Stimulated activated naive CD4-positive, alpha-beta T cell treated with Interleukin-2 at 50 U/mL for 16 hours (primary cell): ENCODE results near the gene ATRN.
"Not testable (repeated sequence)": the region's sequence is repeated elsewhere in the genome, so short reads cannot be mapped to it uniquely, and the experiment has no call there.

Experiments used
- DNase-seq: peaks from one replicate; lab custom pipeline; 2025; lab: John Stamatoyannopoulos, UW

The ATRN gene

DNA sequence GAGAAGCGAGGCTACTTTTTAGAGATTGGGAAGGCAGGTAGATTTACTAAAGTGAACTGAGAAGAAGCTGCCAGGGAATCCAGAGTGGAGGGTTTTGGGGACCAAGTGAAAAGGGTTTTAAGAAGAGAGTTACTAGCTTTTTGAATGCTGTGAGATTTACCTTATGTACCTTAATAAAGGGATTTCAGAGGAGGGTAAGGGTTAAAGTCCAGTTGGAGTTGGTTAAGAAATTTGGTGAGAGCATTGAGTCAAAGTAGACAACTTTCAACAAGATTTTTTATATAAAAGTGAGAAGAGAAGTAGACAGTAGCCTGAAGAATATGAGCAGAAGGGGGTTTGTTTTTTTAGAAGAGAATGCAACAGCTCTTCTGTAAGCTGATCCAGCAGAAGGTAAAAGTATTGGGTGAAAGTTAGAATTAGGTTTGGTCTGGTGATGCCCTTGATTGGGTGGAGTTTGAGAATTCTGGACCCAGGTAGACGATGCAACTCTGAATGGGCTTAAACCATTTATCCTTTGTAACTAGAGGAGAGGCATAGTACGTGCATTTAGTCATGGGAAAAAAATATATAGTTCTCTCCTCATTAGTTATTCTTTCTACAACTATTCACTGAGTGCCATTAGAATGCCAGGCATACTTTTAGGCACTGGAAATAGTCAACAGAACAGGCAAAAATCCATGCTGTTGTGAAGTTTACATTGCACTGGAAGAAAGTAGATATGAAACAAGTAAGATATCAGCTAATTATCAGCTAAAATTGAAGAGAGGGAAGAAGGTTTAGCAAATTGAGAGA is 44.8 kb downstream of the ATRN start:
- DNase-seq, result no peak

- no peak for DNase-seq
Observed at GRCh38 chr20:3521852-3522740, 51.3 kb downstream of the ATRN start.

GRCh38 chr20:3524696-3525095 is 53.9 kb downstream of the ATRN start:
- not testable (repeated sequence) for DNase-seq

- DNase-seq, result no peak
Observed at GRCh38 chr20:3532089-3532615, 61.3 kb downstream of the ATRN start.

DNA sequence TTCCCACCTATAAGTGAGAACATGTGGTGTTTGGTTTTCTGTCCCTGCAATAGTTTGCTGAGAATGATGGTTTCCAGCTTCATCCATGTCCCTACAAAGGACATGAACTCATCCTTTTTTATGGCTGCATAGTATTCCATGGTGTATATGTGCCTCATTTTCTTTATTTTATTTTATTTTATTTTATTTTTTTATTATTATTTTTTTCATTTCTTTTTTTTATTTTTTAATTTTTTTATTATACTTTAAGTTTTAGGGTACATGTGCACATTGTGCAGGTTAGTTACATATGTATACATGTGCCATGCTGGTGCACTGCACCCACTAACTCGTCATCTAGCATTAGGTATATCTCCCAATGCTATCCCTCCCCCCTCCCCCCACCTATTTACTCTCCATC is 66.9 kb downstream of the ATRN start:
- not testable (repeated sequence) for DNase-seq

- no peak for DNase-seq
Observed at GRCh38 chr20:3539311-3540107, 68.7 kb downstream of the ATRN start.

DNA sequence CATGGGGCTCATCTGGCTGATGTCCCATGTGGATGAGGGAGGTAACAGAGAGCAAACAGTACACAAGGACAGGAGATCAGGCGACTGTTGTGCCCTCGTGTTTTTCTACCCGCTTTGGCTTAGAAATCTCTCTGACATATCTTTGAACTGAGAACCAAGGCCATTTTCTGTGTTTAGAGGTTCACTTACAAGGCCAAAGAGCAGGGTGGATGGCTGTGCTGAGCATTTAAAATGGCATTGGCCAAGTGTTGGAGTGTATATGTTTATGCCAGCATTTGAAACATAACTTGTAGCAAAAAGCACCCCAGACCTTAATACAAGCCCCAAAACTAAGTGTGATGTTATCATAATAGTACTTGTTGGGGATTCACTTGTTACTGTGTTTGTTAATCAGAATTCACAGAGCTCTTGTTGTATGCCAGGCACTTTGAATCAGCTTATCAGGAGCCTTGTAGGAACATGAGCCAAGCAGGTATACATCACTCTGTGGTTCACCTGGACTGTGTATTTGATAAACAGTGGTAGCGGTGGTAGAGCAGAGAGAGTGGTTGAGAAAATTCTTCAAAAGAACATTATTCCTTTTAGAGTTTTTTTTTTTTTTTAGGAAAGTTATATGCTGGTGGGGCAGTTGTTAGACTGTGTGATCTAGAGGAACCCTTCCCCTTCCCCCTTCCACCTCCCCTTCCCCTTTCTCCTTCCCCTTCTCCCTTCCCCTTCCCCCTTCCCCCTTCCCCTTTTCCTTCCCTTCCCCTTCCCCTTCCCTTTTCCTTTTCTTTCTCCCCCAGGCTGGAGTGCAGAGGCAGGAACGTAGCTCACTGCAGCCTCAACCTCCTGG is 71.3 kb downstream of the ATRN start:
- DNase-seq, result no peak

DNA sequence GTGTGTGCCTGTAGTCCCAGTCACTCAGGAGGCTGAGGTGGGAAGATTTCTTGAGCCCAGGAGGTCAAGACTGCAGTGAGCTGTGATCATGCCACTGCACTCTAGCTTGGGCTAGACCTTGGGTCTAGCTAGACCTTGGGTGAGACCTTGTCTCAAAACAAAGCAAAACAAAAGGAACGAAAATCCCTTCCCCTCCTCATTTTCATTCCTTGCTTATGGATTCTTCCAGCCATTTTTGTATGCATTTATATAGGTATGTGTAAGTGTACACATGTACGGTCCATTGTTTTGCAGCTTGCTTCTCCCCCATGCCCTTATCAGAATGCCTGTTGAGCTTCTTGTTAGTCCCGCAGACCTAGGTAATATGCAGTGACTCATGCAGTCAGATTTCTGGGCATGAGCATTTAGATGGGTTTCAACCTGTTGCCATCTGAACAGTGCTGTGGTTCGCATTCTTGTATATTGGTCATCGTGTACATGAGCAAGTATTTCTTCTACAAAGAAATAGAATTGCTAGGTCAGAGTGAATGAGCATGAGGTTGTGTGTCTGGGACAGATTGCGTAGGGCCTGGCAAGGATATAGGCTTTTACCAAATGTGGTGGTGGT is 73.2 kb downstream of the ATRN start:
- DNase-seq, result no peak

DNA sequence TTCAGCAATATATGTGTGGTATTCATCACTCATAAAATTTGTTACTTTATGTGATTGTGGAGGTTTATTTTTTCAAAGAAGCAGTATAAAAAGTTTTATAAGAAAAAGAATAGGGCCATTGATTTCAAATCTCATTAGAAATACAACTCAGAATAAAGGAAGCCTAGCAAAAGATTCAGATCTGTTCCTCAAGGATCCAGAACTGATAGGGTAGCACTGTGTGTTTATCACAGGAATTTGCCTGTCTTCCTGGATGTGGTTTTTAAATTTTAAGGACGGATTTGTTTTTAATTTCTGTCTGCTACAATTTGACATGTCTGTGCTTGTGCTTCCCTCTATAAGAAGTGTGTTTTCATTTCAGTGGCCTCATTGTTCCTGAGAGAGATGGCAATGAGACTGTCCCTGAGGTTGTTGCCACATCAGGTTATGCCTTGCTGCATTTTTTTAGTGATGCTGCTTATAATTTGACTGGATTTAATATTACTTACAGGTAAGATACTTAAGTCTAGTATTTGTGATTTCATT is 74.6 kb downstream of the ATRN start:
- no peak for DNase-seq

- DNase-seq, result no peak
Observed at GRCh38 chr20:3547906-3548305, 77.1 kb downstream of the ATRN start.

DNA sequence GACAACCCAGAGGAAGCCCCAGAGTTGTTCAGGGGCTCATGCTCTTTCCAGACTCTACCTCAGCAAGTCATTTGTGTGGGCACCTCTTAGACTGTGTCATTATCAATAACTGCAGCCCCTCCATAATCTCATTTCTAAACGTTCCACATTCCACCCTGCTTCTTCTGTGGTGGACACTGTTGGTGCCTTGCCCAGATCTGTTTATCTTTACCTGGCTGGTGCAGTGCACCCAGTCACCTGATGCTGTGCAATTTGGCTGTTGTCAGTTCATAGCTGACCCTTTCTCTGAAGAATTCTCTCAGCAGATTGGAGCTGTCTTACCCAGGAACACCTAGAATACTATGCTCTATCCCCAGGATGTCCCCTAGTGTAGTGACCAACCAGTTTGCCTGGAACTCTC is 80.0 kb downstream of the ATRN start:
- no peak for DNase-seq

DNA sequence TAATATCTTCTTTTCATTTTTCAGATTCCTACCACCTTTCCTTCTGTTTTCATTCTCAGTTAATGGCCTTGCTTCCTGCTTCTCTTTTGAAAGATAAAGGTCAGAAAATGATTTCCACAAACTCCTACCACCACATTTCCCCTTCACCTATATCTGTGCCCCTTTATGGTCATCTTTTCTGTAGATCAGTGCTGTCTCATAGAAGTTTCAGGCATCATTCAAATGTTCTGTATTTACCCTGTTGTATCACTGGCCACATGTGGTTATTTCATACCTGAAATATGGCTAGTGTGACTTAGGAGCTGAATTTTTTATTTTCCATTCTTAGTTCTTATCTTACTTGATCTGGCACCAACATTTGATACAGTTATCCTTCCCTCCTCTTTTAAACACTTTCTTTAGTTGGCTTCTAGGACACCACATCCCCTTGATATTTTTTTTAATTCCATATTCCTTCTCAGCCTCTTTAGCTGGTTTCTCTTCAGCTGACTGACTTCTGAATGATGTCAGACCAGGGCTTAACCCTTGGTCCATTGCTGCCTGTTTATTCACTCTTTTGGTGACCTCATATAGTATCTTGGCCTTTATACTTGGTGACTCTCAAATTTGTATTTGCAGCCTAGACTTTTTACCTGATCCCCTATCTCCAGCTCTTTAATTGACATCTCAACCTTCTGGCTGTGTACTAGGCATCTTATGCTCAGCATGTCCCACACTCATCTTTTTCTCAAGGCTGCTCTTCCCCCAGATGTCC is 81.0 kb downstream of the ATRN start:
- no peak for DNase-seq

DNA sequence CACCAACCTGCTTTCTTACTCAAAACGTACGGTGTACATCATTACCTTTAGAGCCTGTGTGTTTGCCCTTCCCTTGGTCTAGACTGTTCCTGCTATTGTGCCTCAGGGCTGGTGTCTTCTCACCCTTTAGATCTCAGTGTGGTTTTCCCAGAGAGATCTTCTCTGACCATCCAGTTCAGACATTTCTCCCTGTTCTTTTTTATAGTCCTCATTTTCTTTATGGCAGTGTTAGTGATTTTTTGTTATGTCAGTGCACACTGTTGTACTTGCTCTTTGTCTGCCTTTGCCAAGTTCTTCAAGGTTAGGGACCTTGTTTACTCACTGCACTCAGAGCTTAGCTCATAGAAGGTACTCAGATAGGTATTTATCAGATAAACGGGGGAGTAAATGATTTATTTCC is 82.8 kb downstream of the ATRN start:
- DNase-seq, result no peak

DNA sequence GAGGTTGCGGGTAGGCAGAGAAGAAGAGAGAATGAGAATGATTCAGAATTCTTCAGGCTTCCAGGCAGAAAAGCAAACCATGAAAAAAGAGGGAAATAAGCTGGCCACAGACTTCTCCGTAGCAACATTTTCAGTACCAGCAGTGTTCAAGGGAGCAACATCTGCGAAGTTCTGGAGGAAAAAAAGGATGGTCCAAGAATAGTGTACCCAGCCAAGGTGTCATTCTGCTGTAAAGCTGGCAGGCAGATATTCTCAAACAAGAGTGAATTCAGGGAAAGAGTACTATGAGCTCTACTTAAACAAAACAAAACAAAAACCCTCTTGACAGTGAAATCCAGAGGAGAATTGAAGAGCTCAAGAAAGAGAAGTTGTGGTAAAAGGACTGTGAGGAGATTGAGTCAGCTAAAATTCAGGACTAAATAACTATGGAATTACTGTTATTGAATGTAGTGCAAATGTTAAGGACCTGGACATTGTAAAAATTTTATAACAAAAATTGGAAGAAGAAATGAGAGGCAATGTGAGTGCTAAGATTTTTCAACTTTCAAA is 86.5 kb downstream of the ATRN start:
- DNase-seq, result no peak

DNA sequence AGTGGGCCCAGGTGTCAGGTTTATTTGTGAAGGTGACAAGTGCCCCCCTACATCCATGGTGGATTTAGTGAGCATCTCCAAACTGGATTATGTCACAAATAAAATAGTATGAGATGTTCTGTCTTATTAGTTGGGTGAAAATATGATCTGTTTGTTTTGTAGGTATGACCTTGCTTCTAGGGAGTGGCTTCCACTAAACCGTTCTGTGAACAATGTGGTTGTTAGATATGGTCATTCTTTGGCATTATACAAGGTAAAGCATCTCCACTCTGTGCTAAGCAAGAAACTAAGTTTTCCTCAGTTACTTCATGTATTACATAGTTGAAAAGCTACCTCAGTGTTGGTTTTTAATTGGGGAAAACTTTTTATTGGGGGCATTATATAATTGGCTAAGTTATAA is 88.4 kb downstream of the ATRN start:
- DNase-seq, result no peak

DNA sequence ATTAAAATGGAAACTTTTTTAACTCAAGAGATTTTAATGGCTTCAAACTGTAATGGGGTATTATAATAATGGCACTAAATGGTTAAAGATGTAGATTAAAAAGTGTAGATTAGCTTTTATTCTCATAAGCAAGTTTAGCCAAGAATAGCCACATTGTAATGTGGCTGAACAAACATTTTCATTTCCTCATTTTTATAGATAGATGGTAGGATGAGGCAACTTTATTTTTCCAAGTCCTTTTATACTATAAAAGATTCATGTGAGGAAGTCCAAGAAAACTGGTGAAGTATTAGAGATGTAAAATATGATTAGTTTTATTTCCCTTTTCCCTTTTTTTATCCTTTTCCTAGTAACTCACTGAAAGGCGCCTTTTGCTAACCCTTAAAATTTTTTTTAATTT is 88.8 kb downstream of the ATRN start:
- no peak for DNase-seq

DNA sequence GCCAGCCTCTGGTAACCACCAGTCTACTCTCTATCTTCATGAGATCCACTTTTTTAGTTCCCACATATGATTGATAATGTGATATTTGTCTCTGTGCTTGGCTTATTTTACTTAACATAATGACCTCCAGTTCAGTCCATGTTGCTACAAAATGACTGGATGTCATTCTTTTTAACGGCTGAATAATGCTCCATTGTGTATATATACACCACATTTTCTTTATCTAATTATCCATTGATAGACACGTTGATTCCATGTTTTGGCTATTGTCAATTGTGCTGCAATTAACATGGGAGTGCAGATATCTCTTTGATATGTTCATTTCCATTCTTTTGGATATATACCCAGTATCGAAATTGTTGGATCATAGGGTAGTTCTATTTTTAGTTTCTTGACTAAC is 89.3 kb downstream of the ATRN start:
- no peak for DNase-seq

- DNase-seq, result no peak
Observed at GRCh38 chr20:3560578-3560977, 89.8 kb downstream of the ATRN start.

- no peak for DNase-seq
Observed at GRCh38 chr20:3563133-3563532, 92.3 kb downstream of the ATRN start.
